Sciatic nerve (tissue), 2 donors: Measurements from ENCODE around the gene TBL1X. TPM values are rescaled to one million over a fixed set of nuclear protein-coding genes. Genes with fewer than 3 reads are reported as not detected.
"Not testable (repeated sequence)": the region's sequence is repeated elsewhere in the genome, so short reads cannot be mapped to it uniquely, and the experiment has no call there.

Experiments
- ATAC-seq: fragments of 200-7000 bp; cut with Tn5 transposase; one replicate; pipeline ENCODE4 v1.9.1; 2020; ENCODE audit warnings: mild to moderate bottlenecking, moderate library complexity
- DNase-seq: peaks from one replicate; pipeline ENCODE4 v3.0.0-alpha.2; 2020; ENCODE audit warnings: low spot score
- intact Hi-C: fragments of 100-400 bp; cut with DNase I; formaldehyde crosslinking; loops from one replicate; pipeline ENCODE4 v1.14.2; 2022
- total RNA-seq: library from RNA; stranded (reverse); fragmentation: NEBNext Ultra II Directional; extraction: Animal tissue kit (Norgen Biotek cat#: 25700); gene quantifications from one replicate; pipeline ENCODE4 v1.2.1, GENCODE V29; 2021
- donor health status: DM: no; HTN: no; CAD: no.
- donor health status: DM: no; HTN: no; CAD: no.

TBL1X gene
- total RNA-seq: 27.2 TPM

DNA sequence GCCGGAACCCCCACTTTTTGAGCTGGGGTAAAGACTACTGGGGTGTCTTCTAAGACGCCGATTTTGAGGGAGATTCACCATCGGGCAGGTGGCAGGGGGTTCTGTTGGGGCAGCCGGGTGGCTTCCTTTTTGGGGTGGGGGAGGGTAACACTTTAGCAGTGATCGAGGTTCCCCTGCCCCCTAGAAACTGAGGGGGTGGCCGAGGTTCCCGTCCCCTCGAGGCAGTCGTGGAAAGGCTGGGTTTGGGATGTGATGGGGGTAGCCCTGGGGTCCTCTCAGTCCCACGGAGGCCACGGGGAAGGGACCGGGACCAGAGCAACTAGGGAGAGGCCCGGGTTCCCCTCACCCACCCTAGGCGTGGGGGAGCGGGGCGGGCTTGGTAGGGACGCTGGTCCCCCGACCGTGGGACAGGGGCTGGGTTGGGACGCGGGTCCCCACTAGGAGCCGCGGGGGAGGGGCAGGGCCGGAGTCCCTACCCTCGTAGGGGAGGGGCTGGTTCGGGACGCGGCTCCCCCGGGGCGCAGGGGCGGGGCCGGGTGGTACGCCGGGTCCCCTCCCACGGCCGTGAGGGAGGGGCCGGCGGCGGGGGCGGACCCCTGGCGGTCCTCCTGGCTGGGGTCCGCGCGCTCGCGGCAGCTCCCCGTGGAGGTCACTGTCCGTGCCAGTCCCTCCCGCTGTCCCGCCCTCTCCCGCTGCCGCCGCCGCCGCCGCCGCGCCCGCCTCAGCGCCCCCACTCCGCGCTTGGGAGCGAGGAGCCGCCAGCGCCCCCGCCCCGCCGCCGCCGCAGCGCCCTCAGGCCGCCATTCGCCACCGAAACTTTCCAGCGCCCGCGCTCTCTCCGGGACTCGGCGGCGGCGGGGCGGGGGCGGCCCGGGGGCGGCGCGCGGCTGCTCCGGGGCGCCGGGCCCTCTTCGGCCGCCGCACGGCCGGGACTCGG lies at the start of gene TBL1X:
Gene TBL1X, plus strand, starts transcription at position 624 of the 937 bp plus-strand sequence. CDS start 188,529 bp downstream, outside the sequence.
- intact Hi-C loops: loop anchor here (5.0 kb wide), 1 partner anchor 122 kb away; no protein-coding TSS in a partner anchor
- ATAC-seq (peak; percentile 48), DNase-seq (peak; percentile 75)

DNA sequence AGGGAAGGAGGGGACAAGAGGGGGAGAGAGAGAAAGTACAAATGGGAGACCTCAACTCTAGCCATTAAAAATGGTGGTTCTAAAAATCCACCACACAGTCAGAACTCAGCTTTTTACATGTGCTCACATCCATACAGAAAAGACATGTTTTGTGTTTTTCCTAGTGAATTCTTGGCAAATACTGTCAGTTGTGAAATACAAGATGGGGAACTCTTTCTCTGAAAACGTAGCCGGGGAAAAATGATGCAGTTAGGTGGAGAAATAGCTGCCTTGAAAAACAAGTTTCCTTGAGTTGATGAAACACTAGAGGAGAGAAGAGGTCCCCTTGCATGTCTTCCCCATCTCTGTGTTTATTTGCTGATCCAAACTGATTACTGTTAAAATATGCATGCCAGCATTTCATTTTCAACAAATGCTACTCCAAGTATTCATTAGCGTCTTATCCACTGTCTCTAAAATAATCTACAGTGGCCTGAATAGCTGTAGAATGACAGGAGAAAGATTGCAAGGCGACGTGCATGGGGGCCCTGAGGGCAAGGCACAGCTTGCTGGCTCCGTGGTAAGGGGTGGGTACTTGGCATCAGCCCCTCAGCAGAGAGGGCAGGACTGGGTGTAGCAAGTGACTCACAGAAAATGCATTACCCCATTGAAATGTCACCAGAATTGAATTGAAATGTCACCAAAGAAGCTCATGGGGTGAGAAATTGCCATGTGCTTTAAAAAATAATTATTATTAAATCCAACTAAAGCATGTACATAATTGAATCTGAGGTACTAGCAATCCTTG lies 48.1 kb upstream of the TBL1X start:
- ATAC-seq: peak; percentile 62
- intact Hi-C loops: no loop called here
- no peak for DNase-seq

DNA sequence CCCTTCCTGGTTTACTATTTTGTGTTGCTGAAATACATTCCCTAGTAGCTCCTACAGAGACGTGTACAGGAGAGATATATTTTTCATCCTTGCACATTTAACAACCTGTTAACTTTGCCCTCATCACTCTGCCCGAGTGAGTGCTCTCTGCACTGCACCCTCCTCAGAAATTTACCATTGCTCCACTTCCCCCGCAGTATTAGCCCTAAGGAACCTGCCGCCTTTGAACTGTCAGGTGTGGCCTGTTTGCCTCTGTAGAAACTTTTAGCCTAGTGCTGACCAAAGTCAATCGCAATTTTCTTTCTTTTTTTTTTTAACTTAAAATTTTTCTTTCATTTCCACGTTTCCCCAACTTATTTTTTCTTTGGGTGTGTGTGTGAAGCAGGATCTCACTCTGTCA lies 46.6 kb upstream of the TBL1X start:
- intact Hi-C loops: no loop called here
- ATAC-seq (no peak), DNase-seq (no peak)

DNA sequence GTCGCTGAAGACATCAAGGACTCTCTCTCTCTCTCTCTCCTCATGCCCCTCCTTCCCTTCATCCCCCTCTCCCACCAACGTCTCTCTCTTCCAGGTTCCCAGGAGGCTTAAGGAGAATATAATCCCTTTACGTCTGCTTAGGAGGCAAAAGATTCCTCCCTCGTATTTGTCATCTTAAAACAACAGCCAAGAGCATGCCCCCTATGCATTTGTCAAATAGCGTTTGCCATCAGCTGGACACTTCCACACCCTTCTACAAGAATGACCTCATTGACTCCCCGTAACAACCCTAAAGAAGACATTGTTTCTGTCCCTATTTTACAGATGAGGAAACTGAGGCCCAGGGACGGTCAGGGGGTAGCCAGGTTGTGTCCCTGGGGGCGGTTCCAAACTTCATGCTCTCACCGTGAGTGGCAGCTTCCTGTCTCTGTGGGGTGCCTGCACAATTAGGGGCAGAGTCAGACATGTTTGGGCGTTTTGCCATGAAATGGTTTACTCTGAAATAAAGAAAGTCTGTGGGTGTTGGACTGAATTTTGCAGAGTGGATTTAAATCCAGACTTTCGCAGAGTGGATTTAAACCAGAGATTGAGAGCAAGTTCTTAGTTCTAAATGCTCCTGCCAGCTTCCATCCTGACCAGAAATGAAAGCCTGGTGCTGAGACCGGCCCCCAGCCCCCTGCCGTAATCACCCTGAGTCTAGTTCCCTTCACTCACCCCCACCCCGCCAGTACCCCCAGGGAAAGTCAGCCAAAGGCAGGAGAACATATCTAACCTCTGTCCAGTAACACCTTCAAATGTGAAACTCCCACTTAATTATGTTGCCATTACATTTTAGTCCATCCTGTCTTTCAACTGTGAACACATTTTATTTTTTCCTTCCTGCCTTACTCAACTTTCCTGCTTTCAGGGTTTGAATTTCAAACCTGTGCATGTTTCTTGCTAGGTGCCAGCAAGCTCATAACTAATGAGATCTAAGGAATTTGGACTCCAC lies 44.3 kb upstream of the TBL1X start:
- intact Hi-C loops: no loop called here
- ATAC-seq: no peak
- no peak for DNase-seq

DNA sequence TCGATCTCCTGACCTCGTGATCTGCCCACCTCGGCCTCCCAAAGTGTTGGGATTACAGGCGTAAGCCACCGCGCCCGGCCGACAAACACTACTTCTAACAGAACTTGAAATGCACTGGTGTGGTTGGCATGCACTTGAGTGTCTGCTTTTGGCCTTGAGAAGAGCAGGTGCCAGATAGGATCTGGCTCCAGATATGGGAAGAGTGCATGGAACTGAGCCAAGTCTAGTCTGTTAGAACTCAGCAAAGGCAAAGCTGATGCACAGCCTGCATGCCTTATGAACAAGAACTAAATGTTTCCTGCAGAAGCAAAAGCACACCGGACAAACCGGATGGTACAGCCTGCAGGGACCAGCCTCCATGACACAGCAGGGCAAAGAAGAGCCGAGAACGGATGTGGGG lies 35.1 kb upstream of the TBL1X start:
- ATAC-seq (no peak), DNase-seq (no peak)
- intact Hi-C loops: loop anchor here (10.0 kb wide), 1 partner anchor 1145 kb away; no protein-coding TSS in a partner anchor

DNA sequence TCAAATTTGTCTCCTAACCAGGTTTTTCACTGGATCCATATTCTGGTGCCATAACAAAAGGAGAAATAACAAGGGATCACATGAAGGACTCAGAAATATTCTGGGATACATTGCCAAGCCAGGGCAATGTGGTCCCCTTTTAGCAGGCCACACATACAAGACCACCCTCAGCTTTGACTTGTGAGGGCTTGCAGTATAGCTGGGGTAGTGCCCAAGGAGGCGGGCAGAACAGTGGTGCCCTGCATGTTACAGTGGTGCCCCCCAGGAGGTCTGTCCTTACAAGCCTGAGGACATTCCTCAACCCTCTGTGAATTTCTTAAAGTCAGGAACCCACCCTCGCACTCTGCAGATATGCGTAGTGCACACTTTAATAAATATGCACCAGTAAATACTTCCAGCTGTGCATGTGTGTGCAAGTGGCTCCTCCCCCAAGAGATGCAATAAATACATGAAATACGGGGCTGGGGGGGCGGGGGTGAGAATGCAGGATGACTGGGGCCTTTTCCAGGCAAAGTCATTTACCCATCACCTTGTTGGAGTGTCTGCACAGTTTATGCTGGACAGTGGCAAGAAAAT lies 34.4 kb upstream of the TBL1X start:
- ATAC-seq (no peak), DNase-seq (no peak)
- intact Hi-C loops: loop anchor here (10.0 kb wide), 1 partner anchor 1144 kb away; no protein-coding TSS in a partner anchor

DNA sequence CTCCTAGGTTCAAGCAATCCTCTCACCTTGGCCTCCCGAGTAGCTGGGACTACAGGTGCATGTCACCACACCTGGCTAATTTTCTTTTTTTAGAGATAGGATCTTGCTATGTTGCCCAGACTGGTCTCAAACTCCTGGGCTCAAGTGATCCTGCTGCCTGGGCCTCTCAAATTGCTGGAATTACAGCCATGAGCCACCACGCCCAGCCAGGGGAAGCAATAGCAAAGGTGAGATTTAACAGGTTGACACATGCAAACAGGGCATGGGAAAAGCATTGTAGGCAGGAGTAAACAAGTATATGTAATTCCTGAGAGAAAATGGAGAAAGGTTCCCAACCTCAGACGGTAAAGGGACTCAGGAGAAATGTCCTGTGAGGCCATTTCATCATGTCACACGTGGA lies 33.6 kb upstream of the TBL1X start:
- DNase-seq: no peak
- intact Hi-C loops: loop anchor here (10.0 kb wide), 1 partner anchor 1144 kb away; no protein-coding TSS in a partner anchor
- ATAC-seq: no peak

DNA sequence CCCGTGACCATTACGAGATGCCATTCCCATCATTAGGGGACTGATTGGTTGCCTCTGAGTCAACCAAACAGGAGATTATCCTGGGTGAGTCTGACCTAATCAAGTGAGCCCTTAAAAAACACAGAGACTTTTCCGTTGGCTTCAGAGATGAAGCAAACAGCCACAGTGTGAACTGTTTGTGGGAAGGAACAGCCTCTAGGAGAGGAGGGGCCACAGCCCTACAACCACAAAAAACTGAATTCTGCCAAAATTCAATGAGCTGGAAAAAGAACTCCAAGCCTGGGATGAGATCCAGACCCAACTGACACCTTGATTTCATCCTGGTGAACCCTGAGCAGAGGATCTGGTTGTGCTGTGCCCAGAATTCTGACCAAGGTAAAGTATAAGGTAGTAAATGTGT lies 31.3 kb upstream of the TBL1X start:
- intact Hi-C loops: loop anchor here (10.0 kb wide), 1 partner anchor 1141 kb away; no protein-coding TSS in a partner anchor
- DNase-seq: no peak
- ATAC-seq: peak; percentile 53

DNA sequence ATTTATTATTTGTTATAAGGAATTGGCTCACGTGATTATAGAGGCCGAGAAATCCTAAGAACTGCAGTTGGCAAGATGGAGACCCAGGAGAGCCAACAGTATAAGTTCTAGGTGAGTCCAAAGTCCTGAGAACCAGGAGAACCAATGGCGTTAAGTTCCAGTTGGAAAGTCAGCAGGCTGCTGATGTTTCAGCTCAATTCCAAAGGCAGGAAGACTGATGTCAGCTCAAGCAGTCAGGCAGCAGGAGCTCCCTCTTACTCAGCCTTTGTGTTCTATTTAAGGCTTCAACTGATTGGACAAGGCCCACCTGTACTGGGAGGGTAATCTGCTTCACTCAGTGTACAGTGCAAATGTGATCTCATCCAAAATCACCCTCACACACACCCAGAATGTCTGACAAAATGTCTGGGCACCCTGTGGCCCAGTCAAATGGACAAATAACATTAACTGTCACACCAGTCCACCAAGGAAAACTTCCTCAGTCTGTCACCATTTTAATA lies 30.8 kb upstream of the TBL1X start:
- no peak for ATAC-seq
- intact Hi-C loops: loop anchor here (10.0 kb wide), 1 partner anchor 1141 kb away; no protein-coding TSS in a partner anchor

DNA sequence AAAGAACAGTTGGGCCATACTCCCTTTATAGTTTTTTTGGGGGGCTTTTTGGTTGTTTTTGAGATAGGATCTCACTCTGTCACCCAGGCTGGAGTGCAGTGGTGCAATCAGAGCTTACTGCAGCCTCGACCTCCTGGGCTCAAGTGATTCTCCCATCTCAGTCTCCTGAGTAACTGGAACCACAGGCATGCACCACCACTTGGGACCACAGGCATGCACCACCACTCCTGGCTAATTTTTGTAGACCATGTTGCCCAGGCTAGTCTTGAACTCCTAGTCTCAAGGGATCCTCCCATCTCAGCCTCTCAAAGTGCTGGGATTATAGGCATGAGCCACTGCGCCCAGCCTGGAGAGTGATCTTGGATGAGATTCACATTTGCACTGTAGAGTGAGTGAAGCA lies 29.8 kb upstream of the TBL1X start:
- ATAC-seq, DNase-seq: not testable (repeated sequence)
- intact Hi-C loops: loop anchor here (10.0 kb wide), 1 partner anchor 1140 kb away; no protein-coding TSS in a partner anchor

More for the DNA sequence above, 30.8 kb upstream of the TBL1X start:
- DNase-seq: no peak

DNA sequence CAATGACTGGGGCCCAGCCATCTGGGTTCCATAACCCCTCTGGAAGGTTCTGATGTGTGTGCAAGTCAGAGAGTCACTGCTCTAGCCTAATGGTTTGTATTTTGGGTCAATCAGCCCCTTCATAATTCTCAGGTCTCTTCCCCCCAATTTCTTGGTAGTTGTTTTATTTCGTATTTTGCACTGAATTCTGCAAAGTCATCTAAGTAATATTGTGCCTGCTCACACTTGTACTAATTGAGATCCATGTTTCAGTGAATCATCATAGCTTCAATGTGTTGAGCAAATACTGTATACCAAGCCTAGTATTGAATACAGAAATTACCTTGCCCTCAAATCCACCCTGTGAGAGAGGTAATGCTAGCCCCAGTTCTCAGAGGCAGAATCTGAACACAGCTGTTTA lies 28.0 kb upstream of the TBL1X start:
- ATAC-seq: no peak
- no peak for DNase-seq
- intact Hi-C loops: loop anchor here (10.0 kb wide), 1 partner anchor 1138 kb away; no protein-coding TSS in a partner anchor

DNA sequence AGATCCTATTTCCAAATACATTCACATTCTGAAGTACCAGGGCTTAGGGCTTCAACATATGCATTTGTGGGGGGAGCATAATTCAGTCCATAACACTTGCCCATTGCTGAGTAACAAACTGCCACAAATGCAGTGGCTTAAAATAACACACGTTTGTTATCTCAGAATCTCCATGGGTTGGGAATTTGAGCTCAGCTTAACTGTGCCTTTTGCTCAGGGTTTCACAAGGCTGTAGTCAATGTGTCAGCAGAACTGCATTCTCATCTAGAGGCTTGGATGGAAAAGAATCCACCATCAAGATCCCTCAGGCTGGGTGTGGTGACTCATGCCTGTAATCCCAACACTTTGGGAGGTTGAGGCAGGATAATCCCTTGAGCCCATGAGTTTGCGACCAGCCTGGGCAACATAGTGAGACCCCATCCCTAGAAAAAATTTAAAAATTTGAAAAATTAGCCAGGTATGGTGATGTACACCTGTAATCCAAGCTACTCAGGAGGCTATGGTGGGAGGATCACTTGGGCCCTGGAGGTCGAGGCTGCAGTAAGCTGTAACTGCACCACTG lies 25.8 kb upstream of the TBL1X start:
- no peak for DNase-seq
- ATAC-seq: no peak
- intact Hi-C loops: loop anchor here (10.0 kb wide), 1 partner anchor 1136 kb away; no protein-coding TSS in a partner anchor

DNA sequence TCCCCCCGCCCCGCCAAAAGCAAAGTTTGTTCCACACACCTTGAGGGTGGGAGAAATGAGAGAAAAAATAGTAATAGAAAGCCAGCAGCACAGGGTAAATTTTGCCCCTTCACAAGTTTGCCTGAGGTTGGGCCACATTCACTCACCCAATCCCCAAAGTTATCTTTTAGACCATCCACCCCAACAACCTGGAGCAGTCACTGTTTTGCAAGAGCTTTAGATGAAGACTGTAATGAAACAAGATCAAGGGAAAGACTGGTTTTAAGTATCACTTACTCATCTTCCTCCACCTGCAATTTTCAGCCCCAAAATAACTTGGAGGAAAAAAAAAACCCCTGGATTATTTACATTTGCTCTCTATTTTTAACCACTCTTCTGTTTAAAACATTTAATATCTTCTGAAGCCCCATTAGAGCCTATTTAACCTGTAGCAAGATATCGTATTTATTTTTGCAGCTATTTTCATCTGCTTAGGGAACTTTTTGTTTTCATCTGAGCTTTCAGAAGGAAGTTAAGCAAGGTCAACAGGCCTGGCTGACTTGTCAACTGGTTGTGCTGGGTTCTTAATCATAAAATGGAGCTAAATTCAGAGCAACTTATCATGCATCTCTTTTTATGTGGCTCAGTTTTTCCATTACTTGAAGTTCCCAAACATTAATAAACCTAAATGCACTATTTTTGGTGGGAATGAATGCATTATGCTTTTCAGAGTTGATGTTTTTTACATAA lies 24.6 kb upstream of the TBL1X start:
- no peak for ATAC-seq
- no peak for DNase-seq
- intact Hi-C loops: no loop called here

DNA sequence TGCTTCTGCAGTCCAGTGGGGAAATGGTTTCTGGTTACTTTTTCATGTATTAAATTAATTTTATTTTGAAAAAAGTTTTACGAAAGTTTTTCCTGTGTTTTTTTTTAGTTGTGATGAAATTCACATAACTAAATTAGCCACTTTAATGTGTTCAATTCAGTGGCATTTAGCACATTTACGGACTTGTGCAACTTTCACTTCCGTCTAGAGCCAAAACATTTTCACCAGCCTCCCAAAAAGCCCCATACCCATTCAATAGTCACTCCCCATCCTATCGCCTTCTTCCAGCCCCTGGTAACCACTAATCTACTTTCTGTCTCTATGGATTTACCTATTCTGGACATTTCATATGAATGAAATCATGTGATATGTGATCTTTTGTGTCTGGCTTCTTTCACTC lies 22.8 kb upstream of the TBL1X start:
- ATAC-seq (no peak), DNase-seq (no peak)
- intact Hi-C loops: no loop called here

DNA sequence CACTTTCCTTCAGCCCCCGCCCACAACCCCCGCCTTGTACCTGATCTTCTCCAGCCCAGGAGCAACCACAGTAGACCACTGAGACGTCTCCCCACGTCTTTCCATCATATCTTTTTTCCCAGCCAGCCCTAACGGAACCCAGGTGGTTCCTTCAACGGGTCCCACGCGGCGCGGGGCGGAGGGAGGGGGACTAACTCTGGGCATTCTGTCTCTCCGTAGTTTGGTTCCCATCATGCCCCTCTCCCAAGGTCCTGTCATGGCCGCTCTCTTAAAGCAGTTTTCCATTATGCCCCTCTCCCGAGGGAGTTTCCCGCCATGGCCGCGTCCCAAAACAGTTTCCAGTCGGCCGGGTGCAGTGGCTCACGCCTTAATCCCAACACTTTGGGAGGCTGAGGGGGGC lies 21.5 kb upstream of the TBL1X start:
- intact Hi-C loops: no loop called here
- DNase-seq (no peak), ATAC-seq (no peak)

DNA sequence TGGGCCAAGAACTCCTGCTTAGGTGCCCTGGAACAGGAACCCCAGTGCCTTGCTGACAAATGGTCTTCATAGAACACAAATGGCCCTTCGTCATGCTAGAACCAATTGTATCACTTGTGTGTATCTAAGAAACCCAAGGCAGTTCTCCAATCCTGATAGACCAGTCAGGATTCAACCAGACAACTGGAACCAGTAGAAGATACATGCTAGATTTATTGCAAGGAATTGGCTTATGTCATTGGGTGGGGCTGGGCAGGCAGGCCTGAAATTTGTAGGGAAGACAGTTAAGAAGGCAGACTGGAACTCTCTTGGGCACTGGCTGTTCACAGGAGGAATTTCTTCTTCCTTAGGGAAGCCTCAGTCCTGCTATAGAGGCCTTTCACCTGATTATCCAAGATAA lies 17.0 kb upstream of the TBL1X start:
- ATAC-seq (no peak), DNase-seq (no peak)
- intact Hi-C loops: no loop called here
